Right lobe of liver (tissue), 6 donors: ENCODE results near the gene FLOT2. TPM values are rescaled to one million over a fixed set of nuclear protein-coding genes. Genes with fewer than 3 reads are reported as not detected.

Experiments used
- ATAC-seq, 4 donors: fragments of 200-7000 bp; cut with Tn5 transposase; one replicate each; pipeline ENCODE4 v1.9.1; 2020; ENCODE audit warnings: mild to moderate bottlenecking in 4 of 4, moderate library complexity in 4 of 4
- DNase-seq, 3 donors: peaks; one replicate each; pipeline ENCODE4 v3.0.0-alpha.2; 2020
- H3K27ac ChIP-seq, 3 donors: fragments of 200-600 bp; one replicate each; pipeline ENCODE4 v1.8.0; 2022
- H3K27me3 ChIP-seq, 2 donors: fragments of 200-600 bp; one replicate each; pipeline ENCODE4 v1.8.0; 2022
- H3K36me3 ChIP-seq, 4 donors: fragments of 200-600 bp; sonication (generic) in 1 of 4; one replicate each; pipeline versions ENCODE4 v1.5.1 to v1.8.0; 2017 to 2022; ENCODE audit warnings: control low read depth in 1 of 4
- H3K4me1 ChIP-seq, 4 donors: fragments of 200-600 bp; sonication (generic) in 1 of 4; one replicate each; pipeline versions ENCODE4 v1.5.1 to v1.8.0; 2017 to 2022; ENCODE audit warnings: control low read depth in 1 of 4
- H3K4me3 ChIP-seq, 3 donors: fragments of 200-600 bp; one replicate each; pipeline ENCODE4 v1.8.0; 2022
- H3K9me3 ChIP-seq, 4 donors: fragments of 200-600 bp; sonication (generic) in 1 of 4; one replicate each; pipeline versions ENCODE4 v1.5.1 to v1.8.0; 2017 to 2022; ENCODE audit warnings: control low read depth in 1 of 4
- POLR2A ChIP-seq: fragments of 450-650 bp; IDR thresholded peaks from one replicate; pipeline ENCODE4 v1.6.1; 2017; ENCODE audit warnings: antibody characterized with exemption, mild to moderate bottlenecking
- WGBS: methylation state at CpG from one replicate; pipeline ENCODE4 v1.1.6; 2018; ENCODE audit warnings: low coverage, low lambda C conversion rate; ENCODE audit not compliant: insufficient coverage; ENCODE audit errors: missing lambda C conversion rate; 5-methylcytosine and 5-hydroxymethylcytosine counted together
- intact Hi-C, 2 donors: fragments of 100-400 bp; cut with DNase I; formaldehyde crosslinking; loops; one replicate each; pipeline versions ENCODE4 v1.11.2 to v1.14.1; 2022
- total RNA-seq, 6 experiments: library from RNA; depleted of rRNA in 2 of 6; stranded (reverse); fragments of >200 nt in 2 of 6; fragmentation: NEBNext Ultra II Directional in 3 of 6; extraction: Animal tissue kit (Norgen Biotek cat#: 25700) in 3 of 6; gene quantifications; one replicate each; pipeline versions ENCODE4 v1.1.0 to v1.2.4, GENCODE V29; 2016 to 2023
- TF ChIP-seq, protein P1 (sequence below), 4 donors: fragments of 200-600 bp in 3 of 4; fragments of 450-650 bp in 1 of 4; IDR thresholded peaks; one replicate each; pipeline versions ENCODE4 v1.5.1 to v1.8.0; 2016 to 2022; ENCODE audit warnings: antibody characterized with exemption in 4 of 4, mild to moderate bottlenecking in 2 of 4
- donor health status: DM: no; HTN: yes; CAD: no.
- donor health status: DM: no; HTN: no; CAD: no.
- donor health status: DM: no; HTN: no; CAD: no.
- donor health status: DM: no; HTN: yes; CAD: no.
- donor health status: DM: no; HTN: yes; CAD: no.

The FLOT2 gene
- total RNA-seq, 6 experiments from 2014 or later, result 64.9 to 131 (median 82.8) TPM

DNA sequence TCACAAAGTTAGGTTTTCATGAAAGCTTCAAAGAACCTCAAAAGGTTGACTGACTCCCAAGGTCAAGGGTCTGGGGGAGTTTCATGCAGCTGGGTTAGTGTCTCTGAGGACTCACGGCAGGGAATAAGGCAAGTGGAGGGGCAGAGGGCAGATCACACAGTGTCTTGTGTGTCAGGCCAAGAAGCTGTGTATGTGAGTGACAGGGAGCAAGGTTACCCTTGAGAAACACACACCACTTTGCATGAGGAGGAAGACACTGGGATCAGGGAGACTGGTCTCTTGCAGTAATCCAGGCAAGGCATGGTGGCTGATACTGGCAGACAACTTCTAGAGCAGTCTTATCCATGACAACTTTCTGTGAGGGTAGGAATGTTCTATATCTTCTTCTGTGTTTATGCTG lies 6.3 kb downstream of the FLOT2 start:
- H3K27me3 ChIP-seq, result no peaks in the 10 kb centered on the region
- TF ChIP-seq, protein P1, sequence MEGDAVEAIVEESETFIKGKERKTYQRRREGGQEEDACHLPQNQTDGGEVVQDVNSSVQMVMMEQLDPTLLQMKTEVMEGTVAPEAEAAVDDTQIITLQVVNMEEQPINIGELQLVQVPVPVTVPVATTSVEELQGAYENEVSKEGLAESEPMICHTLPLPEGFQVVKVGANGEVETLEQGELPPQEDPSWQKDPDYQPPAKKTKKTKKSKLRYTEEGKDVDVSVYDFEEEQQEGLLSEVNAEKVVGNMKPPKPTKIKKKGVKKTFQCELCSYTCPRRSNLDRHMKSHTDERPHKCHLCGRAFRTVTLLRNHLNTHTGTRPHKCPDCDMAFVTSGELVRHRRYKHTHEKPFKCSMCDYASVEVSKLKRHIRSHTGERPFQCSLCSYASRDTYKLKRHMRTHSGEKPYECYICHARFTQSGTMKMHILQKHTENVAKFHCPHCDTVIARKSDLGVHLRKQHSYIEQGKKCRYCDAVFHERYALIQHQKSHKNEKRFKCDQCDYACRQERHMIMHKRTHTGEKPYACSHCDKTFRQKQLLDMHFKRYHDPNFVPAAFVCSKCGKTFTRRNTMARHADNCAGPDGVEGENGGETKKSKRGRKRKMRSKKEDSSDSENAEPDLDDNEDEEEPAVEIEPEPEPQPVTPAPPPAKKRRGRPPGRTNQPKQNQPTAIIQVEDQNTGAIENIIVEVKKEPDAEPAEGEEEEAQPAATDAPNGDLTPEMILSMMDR (IDR thresholded peaks at IDR 0.05), result no peak
- TF ChIP-seq POLR2A, result no peak
- H3K9me3 ChIP-seq, result no peaks in the 10 kb centered on the region
- WGBS, result no CpG with 5 or more reads among the region's 1 CpG
- H3K4me3 ChIP-seq, result no peak overlapping the region
- intact Hi-C loops, result no loop called here
- no peak for ATAC-seq
- DNase-seq, result no peak
- peaks cover 0 to under 1% (median 0%) of the 10 kb centered on the region in 4 donors for H3K36me3 ChIP-seq
- H3K4me1 ChIP-seq, result peaks cover 0 to 34% (median 12%) of the 10 kb centered on the region in 4 donors
- no peak overlapping the region for H3K27ac ChIP-seq

DNA sequence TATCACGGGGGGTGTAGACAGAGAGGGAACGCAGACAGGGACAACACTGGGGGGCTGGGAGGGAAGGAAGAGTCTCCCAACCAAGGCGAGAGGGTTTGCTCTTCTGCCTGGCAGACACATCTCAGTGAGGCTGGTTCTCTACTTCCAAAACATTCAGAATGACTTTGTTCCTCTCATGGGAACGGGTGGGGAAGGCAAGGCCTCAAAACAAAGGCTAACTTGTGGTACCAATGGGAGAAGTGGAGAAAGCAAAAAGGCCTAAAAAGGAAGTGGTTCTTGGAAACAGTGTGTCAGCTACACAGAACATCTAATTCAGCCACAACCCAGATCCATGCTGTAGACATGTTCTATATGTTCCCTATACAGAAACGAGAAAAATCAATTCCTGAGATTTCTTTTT lies 7.5 kb downstream of the FLOT2 start:
- intact Hi-C loops, result no loop called here
- Histone ChIP-seq H3K4me1 (peaks cover 0 to 29% (median 10%) of the 10 kb centered on the region in 4 donors), H3K4me3 (no peak overlapping the region), H3K27ac (no peak overlapping the region), H3K9me3 (no peaks in the 10 kb centered on the region), H3K36me3 (peaks cover 0 to 10% (median 5%) of the 10 kb centered on the region in 4 donors), H3K27me3 (no peaks in the 10 kb centered on the region)
- TF ChIP-seq, protein P1 (IDR thresholded peaks at IDR 0.05), result no peak
- no peak for TF ChIP-seq POLR2A
- ATAC-seq, result peak in 1 of 4 donors; percentile 18
- whole genome bisulfite sequencing, result 72% methylated on average over 5 of the region's 5 CpGs
- DNase-seq, result no peak

DNA sequence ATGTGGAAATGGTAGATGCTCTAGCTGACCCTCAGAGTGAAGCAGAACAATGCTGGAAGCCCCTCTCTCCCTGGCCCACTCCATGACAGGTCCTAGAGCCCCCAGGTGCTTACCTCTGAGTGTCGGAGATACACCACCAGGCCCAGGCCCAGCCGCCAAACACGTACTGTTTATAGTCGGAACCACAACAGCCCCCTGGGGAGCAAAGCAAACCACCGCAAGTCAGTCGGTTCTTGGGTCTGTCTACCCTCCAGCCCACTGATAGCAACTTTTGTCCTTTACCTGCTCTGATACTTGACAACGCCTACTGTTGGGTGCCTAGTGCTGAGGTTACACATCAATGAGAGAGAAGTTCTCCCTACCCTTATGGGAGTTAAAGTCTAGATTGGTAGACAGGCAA lies 8.7 kb downstream of the FLOT2 start:
- DNase-seq, result no peak
- no peak overlapping the region for H3K27ac ChIP-seq
- TF ChIP-seq, protein P1 (IDR thresholded peaks at IDR 0.05), result no peak
- TF ChIP-seq POLR2A, result no peak
- no peak overlapping the region for H3K4me3 ChIP-seq
- 97% methylated on average over 5 of the region's 7 CpGs for WGBS
- intact Hi-C loops, result no loop called here
- no peaks in the 10 kb centered on the region for H3K9me3 ChIP-seq
- peaks cover 0 to 19% (median 8%) of the 10 kb centered on the region in 4 donors for H3K36me3 ChIP-seq
- no peak for ATAC-seq
- H3K27me3 ChIP-seq, result no peaks in the 10 kb centered on the region
- H3K4me1 ChIP-seq, result peaks cover 0 to 19% (median 7%) of the 10 kb centered on the region in 4 donors

DNA sequence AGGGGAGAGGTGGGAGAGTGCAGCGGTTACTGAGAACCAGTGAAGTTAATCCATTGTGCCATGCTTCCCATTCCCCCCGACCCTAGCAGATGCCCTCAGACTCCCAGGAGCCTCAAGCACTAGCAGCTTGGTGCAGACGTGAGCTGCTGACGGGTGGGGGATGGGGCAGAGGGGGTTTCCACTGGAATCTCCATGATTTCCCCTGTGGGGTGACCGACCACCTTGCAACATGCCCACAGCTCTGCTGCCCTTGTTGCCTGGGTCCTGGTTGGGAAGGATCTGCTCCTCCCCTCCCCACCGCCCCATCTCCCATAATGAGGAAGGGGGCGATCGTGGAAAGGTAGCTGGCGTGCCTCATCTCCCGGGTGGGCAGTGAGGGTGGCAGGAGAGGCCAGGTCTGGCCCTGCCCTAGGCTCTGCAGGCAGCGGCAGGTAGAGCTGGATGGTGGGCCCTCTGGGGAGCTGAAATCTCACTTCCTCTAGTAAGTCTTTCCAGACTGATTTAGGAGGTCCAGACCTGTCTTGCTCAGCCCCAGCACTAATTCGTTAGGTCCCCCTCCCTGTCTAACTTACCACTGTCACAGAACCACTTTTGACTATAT lies 9.6 kb downstream of the FLOT2 start:
- Histone ChIP-seq H3K4me3 (no peak overlapping the region), H3K27ac (no peak overlapping the region), H3K27me3 (no peaks in the 10 kb centered on the region), H3K36me3 (peaks cover 0 to 25% (median 9%) of the 10 kb centered on the region in 4 donors), H3K9me3 (no peaks in the 10 kb centered on the region), H3K4me1 (peaks cover 0 to 10% (median 3%) of the 10 kb centered on the region in 4 donors)
- TF ChIP-seq, protein P1 (IDR thresholded peaks at IDR 0.05), result no peak
- peak; percentile 12 for TF ChIP-seq POLR2A
- WGBS, result 100% methylated on average over 1 of the region's 12 CpGs
- intact Hi-C loops, result no loop called here
- ATAC-seq (no peak), DNase-seq (no peak)
